ENCODE measurements around the gene GNPNAT1.
A peak's percentile ranks its signal among the peaks of the same experiment; 100 is the strongest.
"Not testable (repeated sequence)": the region's sequence is repeated elsewhere in the genome, so short reads cannot be mapped to it uniquely, and the experiment has no call there.

The GNPNAT1 gene

DNA sequence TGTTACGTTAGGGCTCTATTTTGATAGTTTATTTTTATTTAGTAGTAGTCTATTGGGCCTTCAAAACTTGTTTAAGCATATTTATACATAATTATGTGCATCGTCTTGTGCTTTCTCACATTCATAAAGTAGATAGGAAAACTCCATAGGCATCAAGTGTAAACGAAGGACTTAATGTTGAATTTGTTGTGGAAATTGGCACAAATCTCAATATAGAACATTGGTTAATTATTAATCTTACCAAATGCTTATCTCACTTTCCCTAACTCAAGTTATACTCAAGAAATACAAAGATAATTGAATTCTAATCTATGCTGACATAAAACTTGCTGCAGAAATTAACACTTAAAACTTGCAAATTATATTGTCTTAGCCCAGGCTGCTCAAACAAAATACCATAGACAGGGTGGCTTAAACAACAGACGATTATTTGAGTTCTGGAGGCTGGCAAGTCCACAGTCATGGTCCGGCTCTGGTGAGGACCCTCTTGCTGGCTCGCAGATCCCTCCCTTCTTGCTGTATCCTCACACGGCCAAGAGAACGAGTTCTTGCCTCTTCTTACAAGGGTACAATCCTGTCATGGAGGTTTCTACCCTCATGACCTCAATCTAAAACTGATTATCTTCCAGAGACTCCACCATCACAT, 42.6 kb downstream of the GNPNAT1 start:
- Histone ChIP-seq H3K27me3 (ENCODE audit: insufficient read depth, low read length) (no peaks in the 10 kb centered on the region), H3K4me1 (ENCODE audit: insufficient read depth, low read length) (no peaks in the 10 kb centered on the region), H3K4me3 (ENCODE audit: low read length) (no peak overlapping the region), H3K27ac (ENCODE audit: low read length) (no peak overlapping the region), H3K9ac (ENCODE audit: low read depth, low read length) (no peak overlapping the region), H3K36me3 (ENCODE audit: insufficient read depth, low read depth, low read length) (peaks cover 58% of the 10 kb centered on the region), H3K9me3 (ENCODE audit: insufficient read depth, low read depth, low read length) (no peaks in the 10 kb centered on the region)

DNA sequence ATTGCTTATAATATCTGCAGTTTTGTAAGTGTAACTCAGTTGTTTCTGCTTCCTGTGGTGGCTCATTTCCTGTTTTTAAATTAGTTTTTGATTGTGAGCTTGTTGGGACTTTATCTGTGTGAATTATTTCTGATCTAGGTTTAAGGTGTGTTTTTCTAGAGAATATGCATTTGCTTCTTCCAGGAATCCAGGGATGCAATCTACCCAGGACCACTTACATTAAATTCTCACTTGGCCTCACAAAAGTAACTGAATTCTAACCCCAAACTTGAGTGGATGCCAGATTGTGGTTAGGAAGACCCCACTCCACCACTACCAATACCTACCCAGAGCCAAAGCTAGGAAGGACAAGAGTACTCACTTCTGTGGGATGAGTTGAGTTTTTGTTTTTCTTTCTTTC, 49.5 kb downstream of the GNPNAT1 start:
- Histone ChIP-seq H3K9ac (ENCODE audit: low read depth, low read length) (no peak overlapping the region), H3K9me3 (ENCODE audit: insufficient read depth, low read depth, low read length) (no peaks in the 10 kb centered on the region), H3K4me3 (ENCODE audit: low read length) (no peak overlapping the region), H3K36me3 (ENCODE audit: insufficient read depth, low read depth, low read length) (peaks cover 16% of the 10 kb centered on the region), H3K27ac (ENCODE audit: low read length) (no peak overlapping the region), H3K4me1 (ENCODE audit: insufficient read depth, low read length) (0 out of 2 replicates have a peak, but pooled peaks cover 4% of the 10 kb centered on the region), H3K27me3 (ENCODE audit: insufficient read depth, low read length) (no peaks in the 10 kb centered on the region)

DNA sequence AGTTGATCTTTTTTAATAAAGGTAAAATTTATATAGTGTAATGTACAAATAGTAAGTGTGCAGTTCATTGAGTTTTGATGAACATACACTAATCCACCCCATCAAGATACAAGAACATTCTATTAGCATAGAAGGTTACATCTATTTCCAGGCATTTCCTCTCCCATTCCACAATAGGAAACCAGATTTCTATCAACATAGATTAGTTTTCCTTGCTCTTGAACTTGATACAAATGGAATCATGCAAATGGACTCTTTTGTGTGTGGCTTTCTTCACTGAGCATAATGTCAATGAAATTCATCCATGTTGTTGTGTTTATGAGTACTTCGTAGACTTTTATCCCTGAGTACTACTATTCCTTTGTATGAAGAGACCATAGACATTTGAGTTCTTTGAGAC, 50.7 kb downstream of the GNPNAT1 start:
- Histone ChIP-seq H3K4me1 (ENCODE audit: insufficient read depth, low read length) (peaks cover 8% of the 10 kb centered on the region; the same call in 1 of the 2 replicates), H3K4me3 (ENCODE audit: low read length) (no peak overlapping the region), H3K9me3 (ENCODE audit: insufficient read depth, low read depth, low read length) (no peaks in the 10 kb centered on the region), H3K27ac (ENCODE audit: low read length) (no peak overlapping the region), H3K36me3 (ENCODE audit: insufficient read depth, low read depth, low read length) (peaks cover 8% of the 10 kb centered on the region; the same call in 1 of the 2 replicates), H3K27me3 (ENCODE audit: insufficient read depth, low read length) (no peaks in the 10 kb centered on the region), H3K9ac (ENCODE audit: low read depth, low read length) (no peak overlapping the region)

DNA sequence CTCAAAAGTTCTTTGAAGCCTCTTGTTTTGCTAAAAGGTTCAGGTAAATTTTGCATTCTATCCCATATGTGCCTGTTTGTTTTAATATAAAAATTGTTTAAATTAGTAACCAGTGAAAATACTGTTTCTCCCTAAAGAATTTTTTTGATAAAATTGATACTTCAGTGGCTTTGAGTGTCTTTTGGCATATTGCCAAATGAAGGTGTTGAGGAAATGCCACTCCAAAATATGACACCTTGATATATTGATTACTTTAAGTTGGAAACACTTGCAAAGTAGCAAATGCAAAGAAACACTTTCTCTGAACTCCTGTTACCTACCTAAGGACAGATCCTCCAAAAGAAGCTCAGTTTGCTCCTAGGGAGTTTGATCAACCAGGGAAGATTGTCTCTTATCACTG, 53.0 kb downstream of the GNPNAT1 start:
- H3K27ac ChIP-seq (ENCODE audit: low read length): no peak overlapping the region
- peaks cover 15% of the 10 kb centered on the region for H3K4me1 ChIP-seq (ENCODE audit: insufficient read depth, low read length)
- no peaks in the 10 kb centered on the region for H3K9me3 ChIP-seq (ENCODE audit: insufficient read depth, low read depth, low read length)
- no peak overlapping the region for H3K9ac ChIP-seq (ENCODE audit: low read depth, low read length)
- no peak overlapping the region for H3K4me3 ChIP-seq (ENCODE audit: low read length)
- peaks cover 9% of the 10 kb centered on the region; the same call in 1 of the 2 replicates for H3K36me3 ChIP-seq (ENCODE audit: insufficient read depth, low read depth, low read length)
- H3K27me3 ChIP-seq (ENCODE audit: insufficient read depth, low read length): no peaks in the 10 kb centered on the region

DNA sequence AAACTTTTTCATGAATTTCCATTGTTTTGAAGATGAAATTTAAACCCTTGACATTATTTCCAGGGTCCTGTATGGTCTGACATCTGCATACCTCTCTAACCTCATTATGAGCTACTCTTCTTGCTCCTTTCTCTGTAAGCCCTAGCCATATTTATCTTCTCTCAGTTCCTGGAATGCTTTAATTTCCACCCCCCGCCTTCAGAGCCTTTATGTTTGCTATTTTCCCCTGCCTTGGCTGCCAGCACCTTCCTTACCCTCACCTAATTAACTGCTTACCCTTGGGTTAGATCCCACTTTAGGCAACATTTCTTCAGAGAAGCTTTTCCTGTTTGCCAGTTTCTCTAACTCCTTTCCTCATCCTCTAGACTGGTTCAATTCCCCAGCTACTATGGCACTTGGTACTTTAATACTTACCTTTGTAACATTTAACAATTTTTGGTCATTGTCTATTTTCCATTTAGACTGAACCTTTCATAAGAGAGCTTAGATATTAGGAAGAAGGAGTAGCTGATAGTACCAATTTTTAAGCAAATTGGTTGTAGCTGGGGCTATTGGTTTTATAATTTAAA, 55.4 kb downstream of the GNPNAT1 start:
- peaks cover 17% of the 10 kb centered on the region for H3K4me1 ChIP-seq (ENCODE audit: insufficient read depth, low read length)
- no peak overlapping the region for H3K27ac ChIP-seq (ENCODE audit: low read length)
- H3K27me3 ChIP-seq (ENCODE audit: insufficient read depth, low read length): no peaks in the 10 kb centered on the region
- H3K9me3 ChIP-seq (ENCODE audit: insufficient read depth, low read depth, low read length): no peaks in the 10 kb centered on the region
- no peak overlapping the region for H3K9ac ChIP-seq (ENCODE audit: low read depth, low read length)
- no peak overlapping the region for H3K4me3 ChIP-seq (ENCODE audit: low read length)
- peaks cover 15% of the 10 kb centered on the region; the same call in 1 of the 2 replicates for H3K36me3 ChIP-seq (ENCODE audit: insufficient read depth, low read depth, low read length)

DNA sequence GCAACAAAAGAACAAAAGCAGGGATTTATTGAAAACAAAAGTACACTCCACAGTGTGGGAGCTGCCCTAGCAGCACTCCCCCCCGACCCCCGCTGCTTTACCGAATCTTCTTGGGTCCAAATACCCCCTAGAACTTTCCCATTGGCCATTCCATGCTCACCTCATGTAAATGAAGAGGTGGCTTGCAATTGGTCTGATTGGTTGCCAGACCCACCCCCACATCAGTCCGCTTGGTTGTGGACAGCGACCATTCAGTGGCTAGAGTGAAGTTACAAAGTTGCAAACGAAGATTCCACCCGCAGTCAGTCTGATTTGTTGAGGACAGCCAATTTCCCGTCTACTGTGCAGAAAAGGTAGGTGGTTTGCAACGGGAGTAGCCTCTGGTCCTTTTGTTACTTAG, 57.6 kb downstream of the GNPNAT1 start:
- Histone ChIP-seq H3K4me3 (ENCODE audit: low read length) (no peak overlapping the region), H3K9me3 (ENCODE audit: insufficient read depth, low read depth, low read length) (no peaks in the 10 kb centered on the region), H3K9ac (ENCODE audit: low read depth, low read length) (no peak overlapping the region), H3K4me1 (ENCODE audit: insufficient read depth, low read length) (peaks cover 13% of the 10 kb centered on the region), H3K27ac (ENCODE audit: low read length) (no peak overlapping the region), H3K36me3 (ENCODE audit: insufficient read depth, low read depth, low read length) (peaks cover 16% of the 10 kb centered on the region; the same call in 1 of the 2 replicates), H3K27me3 (ENCODE audit: insufficient read depth, low read length) (no peaks in the 10 kb centered on the region)

DNA sequence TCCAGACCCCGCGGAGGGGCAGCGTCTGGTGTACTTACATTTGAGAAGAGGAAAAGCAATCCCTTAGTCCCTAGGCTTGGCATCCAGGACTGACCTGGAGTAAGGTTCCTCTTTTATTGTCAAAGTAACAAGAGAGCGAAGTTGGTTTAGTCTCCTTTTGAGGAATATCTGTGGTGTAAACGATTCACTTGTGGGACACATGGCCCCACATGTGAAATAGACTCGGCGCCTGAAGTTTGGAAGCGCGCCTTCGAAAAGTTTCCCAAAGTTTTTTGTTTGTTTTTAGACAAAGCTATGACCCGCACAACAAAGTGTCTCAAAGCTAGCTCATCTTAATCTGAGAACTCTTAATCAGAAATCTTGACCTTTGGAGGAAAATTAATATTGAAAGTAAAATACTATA, 60.7 kb downstream of the GNPNAT1 start:
- Histone ChIP-seq H3K27ac (ENCODE audit: low read length) (peak overlapping the region; percentile 91), H3K9ac (ENCODE audit: low read depth, low read length) (peak overlapping the region; percentile 91), H3K4me1 (ENCODE audit: insufficient read depth, low read length) (peaks cover 9% of the 10 kb centered on the region), H3K27me3 (ENCODE audit: insufficient read depth, low read length) (no peaks in the 10 kb centered on the region), H3K9me3 (ENCODE audit: insufficient read depth, low read depth, low read length) (no peaks in the 10 kb centered on the region), H3K4me3 (ENCODE audit: low read length) (peak overlapping the region; percentile 95), H3K36me3 (ENCODE audit: insufficient read depth, low read depth, low read length) (peaks cover 43% of the 10 kb centered on the region)

DNA sequence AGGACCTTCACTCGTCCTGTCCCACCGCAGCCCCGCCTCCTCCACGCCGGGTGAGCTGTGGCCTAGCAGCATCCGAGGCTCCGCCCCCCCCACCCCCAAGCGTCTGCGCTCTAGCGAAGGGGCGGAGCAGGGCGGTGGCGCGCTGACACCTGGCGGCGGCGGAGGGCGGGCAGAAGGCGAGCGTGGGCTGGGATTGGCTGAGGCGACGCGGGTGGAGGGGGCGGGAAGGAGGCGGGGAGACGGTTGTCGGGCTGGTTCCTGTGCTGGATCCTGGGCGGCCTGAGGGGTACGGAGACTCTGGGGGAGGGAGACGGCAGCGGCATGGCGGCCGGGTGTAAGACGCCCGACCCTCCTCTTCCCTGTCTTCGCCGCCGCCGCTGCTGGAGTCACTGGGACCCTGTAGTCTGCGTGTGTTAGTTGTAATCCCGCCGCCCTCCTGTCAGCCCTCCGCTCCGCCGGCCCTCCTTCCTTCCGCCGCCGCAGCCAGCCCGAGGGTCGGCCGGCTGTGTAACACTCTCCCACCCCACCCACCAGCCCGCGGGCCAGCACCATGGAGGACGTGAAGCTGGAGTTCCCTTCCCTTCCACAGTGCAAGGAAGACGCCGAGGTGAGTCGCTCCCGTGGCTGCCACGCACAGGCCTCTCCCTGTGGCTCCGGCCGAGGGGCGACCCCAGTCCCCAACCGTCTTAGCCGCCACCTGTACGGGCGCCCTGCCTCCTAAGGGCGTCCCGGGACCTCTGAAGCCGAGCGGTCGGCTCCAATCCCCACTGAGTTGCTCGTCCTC, 61.3 kb downstream of the GNPNAT1 start, which contains the start of gene STYX:
Gene STYX, plus strand, starts transcription at position 242 of the 784 bp plus-strand sequence. Its CDS starts 309 bp downstream, at position 551.
- H3K4me3 ChIP-seq (ENCODE audit: low read length): peak within 1 kb of the TSS; percentile 95
- no peaks in the 10 kb centered on the region for H3K27me3 ChIP-seq (ENCODE audit: insufficient read depth, low read length)
- H3K9ac ChIP-seq (ENCODE audit: low read depth, low read length): peak within 1 kb of the TSS; percentile 91
- H3K9me3 ChIP-seq (ENCODE audit: insufficient read depth, low read depth, low read length): no peaks in the 10 kb centered on the region
- peak within 1 kb of the TSS; percentile 91 for H3K27ac ChIP-seq (ENCODE audit: low read length)
- peaks cover 49% of the 10 kb centered on the region for H3K36me3 ChIP-seq (ENCODE audit: insufficient read depth, low read depth, low read length)
- peaks cover 6% of the 10 kb centered on the region for H3K4me1 ChIP-seq (ENCODE audit: insufficient read depth, low read length)

DNA sequence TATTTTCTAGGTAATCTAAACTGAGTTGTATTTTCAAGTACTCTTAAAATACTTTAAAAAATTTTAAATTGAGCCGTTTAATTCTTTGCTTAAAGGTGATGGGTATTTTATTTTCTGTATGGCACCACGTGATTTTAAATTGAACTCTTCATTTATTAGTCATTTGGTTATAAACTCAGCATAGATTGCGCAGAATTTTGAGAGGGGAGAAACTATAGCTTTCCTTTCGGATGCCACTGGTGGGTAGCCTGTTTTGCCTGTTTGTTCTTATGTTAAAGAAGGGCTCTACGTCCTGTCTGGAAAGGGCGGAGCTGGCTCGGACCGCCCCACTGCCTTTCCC, 61.9 kb downstream of the GNPNAT1 start:
- peaks cover 6% of the 10 kb centered on the region for H3K4me1 ChIP-seq (ENCODE audit: insufficient read depth, low read length)
- H3K27ac ChIP-seq (ENCODE audit: low read length): no peak overlapping the region
- peak overlapping the region; percentile 64; the same call in 1 of the 2 replicates for H3K9ac ChIP-seq (ENCODE audit: low read depth, low read length)
- peaks cover 54% of the 10 kb centered on the region for H3K36me3 ChIP-seq (ENCODE audit: insufficient read depth, low read depth, low read length)
- H3K9me3 ChIP-seq (ENCODE audit: insufficient read depth, low read depth, low read length): no peaks in the 10 kb centered on the region
- H3K27me3 ChIP-seq (ENCODE audit: insufficient read depth, low read length): no peaks in the 10 kb centered on the region
- H3K4me3 ChIP-seq (ENCODE audit: low read length): peak overlapping the region; percentile 65

DNA sequence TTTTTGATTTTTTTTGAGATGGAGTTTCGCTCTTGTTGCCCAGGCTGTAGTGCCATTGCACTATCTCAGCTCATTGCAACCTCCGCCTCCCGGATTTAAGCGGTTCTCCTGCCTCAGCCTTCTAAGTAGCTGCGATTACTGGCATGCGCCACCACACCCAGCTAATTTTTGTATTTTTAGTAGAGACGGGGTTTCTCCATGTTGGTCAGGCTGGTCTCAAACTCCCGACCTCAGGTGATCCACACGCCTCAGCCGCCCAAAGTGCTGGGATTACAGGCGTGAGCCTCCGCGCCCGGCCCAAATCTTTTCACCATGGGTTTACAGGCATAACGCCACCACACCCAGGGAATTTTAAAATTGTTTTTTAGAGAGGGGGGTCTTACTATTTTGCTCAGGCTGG, 62.4 kb downstream of the GNPNAT1 start:
- Histone ChIP-seq H3K36me3 (ENCODE audit: insufficient read depth, low read depth, low read length) (peaks cover 54% of the 10 kb centered on the region), H3K4me3 (ENCODE audit: low read length) (peak overlapping the region; percentile 65; the same call in 1 of the 2 replicates)
- H3K27me3 ChIP-seq (ENCODE audit: insufficient read depth, low read length); H3K4me1 ChIP-seq (ENCODE audit: insufficient read depth, low read length); H3K9ac ChIP-seq (ENCODE audit: low read depth, low read length); H3K9me3 ChIP-seq (ENCODE audit: insufficient read depth, low read depth, low read length); H3K27ac ChIP-seq (ENCODE audit: low read length): not testable (repeated sequence)

DNA sequence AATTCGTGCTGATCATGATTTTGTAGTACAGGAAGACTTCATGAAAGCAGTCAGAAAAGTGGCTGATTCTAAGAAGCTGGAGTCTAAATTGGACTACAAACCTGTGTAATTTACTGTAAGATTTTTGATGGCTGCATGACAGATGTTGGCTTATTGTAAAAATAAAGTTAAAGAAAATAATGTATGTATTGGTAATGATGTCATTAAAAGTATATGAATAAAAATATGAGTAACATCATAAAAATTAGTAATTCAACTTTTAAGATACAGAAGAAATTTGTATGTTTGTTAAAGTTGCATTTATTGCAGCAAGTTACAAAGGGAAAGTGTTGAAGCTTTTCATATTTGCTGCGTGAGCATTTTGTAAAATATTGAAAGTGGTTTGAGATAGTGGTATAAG, 63.9 kb downstream of the GNPNAT1 start:
- H3K4me3 ChIP-seq (ENCODE audit: low read length); H3K27ac ChIP-seq (ENCODE audit: low read length); H3K9ac ChIP-seq (ENCODE audit: low read depth, low read length); H3K4me1 ChIP-seq (ENCODE audit: insufficient read depth, low read length); H3K9me3 ChIP-seq (ENCODE audit: insufficient read depth, low read depth, low read length); H3K27me3 ChIP-seq (ENCODE audit: insufficient read depth, low read length): not testable (repeated sequence)
- peaks cover 59% of the 10 kb centered on the region for H3K36me3 ChIP-seq (ENCODE audit: insufficient read depth, low read depth, low read length)

All from iPS-20b (cell line).